ENCODE results near the gene KIF3A.

Gene KIF3A

GRCh38 chr5:132662925-132663770 lies 74.2 kb downstream of the KIF3A start:
- no peaks in the 10 kb centered on the region for H3K9me3 ChIP-seq (ENCODE audit: control insufficient read depth in 1 of 2, low read length in 2 of 2)
- no peaks in the 10 kb centered on the region for H3K36me3 ChIP-seq (ENCODE audit: control insufficient read depth in 1 of 2, insufficient read depth in 2 of 2, low read length in 2 of 2)
- H3K4me1 ChIP-seq (ENCODE audit: control insufficient read depth in 1 of 2, insufficient read depth in 2 of 2, low read length in 2 of 2): peaks cover 27 to 36% of the 10 kb centered on the region in 2 donors
- H3K27me3 ChIP-seq (ENCODE audit: control insufficient read depth in 1 of 2, insufficient read depth in 2 of 2, low read length in 2 of 2): no peaks in the 10 kb centered on the region
- H3K4me3 ChIP-seq (ENCODE audit: low read depth in 1 of 2, low read length in 2 of 2): no peak overlapping the region
- no peak overlapping the region for H3K27ac ChIP-seq (ENCODE audit: low read depth, low read length)
- no peak overlapping the region for H3K9ac ChIP-seq (ENCODE audit: low read depth in 1 of 2, low read length in 2 of 2)

- H3K36me3 ChIP-seq (ENCODE audit: control insufficient read depth in 1 of 2, insufficient read depth in 2 of 2, low read length in 2 of 2): no peaks in the 10 kb centered on the region
- peaks cover 27 to 36% of the 10 kb centered on the region in 2 donors for H3K4me1 ChIP-seq (ENCODE audit: control insufficient read depth in 1 of 2, insufficient read depth in 2 of 2, low read length in 2 of 2)
- no peak overlapping the region for H3K9ac ChIP-seq (ENCODE audit: low read depth in 1 of 2, low read length in 2 of 2)
Observed at GRCh38 chr5:132662004-132662401, 75.3 kb downstream of the KIF3A start.

GRCh38 chr5:132661231-132662003 lies 75.9 kb downstream of the KIF3A start:
- no peaks in the 10 kb centered on the region for H3K36me3 ChIP-seq (ENCODE audit: control insufficient read depth in 1 of 2, insufficient read depth in 2 of 2, low read length in 2 of 2)
- H3K9me3 ChIP-seq (ENCODE audit: control insufficient read depth in 1 of 2, low read length in 2 of 2): no peaks in the 10 kb centered on the region
- H3K27ac ChIP-seq (ENCODE audit: low read depth, low read length): no peak overlapping the region
- no peak overlapping the region for H3K9ac ChIP-seq (ENCODE audit: low read depth in 1 of 2, low read length in 2 of 2)
- H3K4me1 ChIP-seq (ENCODE audit: control insufficient read depth in 1 of 2, insufficient read depth in 2 of 2, low read length in 2 of 2): peaks cover 23 to 35% of the 10 kb centered on the region in 2 donors
- no peak overlapping the region for H3K4me3 ChIP-seq (ENCODE audit: low read depth in 1 of 2, low read length in 2 of 2)
- peaks cover 2 to 4% of the 10 kb centered on the region in 2 donors for H3K27me3 ChIP-seq (ENCODE audit: control insufficient read depth in 1 of 2, insufficient read depth in 2 of 2, low read length in 2 of 2)

More at GRCh38 chr5:132662004-132662401, 75.3 kb downstream of the KIF3A start:
- Histone ChIP-seq H3K27me3 (ENCODE audit: control insufficient read depth in 1 of 2, insufficient read depth in 2 of 2, low read length in 2 of 2) (no peaks in the 10 kb centered on the region), H3K4me3 (ENCODE audit: low read depth in 1 of 2, low read length in 2 of 2) (no peak overlapping the region), H3K9me3 (ENCODE audit: control insufficient read depth in 1 of 2, low read length in 2 of 2) (no peaks in the 10 kb centered on the region), H3K27ac (ENCODE audit: low read depth, low read length) (no peak overlapping the region)

- no peaks in the 10 kb centered on the region for H3K9me3 ChIP-seq (ENCODE audit: control insufficient read depth in 1 of 2, low read length in 2 of 2)
- no peak overlapping the region for H3K4me3 ChIP-seq (ENCODE audit: low read depth in 1 of 2, low read length in 2 of 2)
- H3K9ac ChIP-seq (ENCODE audit: low read depth in 1 of 2, low read length in 2 of 2): no peak overlapping the region
- no peaks in the 10 kb centered on the region for H3K36me3 ChIP-seq (ENCODE audit: control insufficient read depth in 1 of 2, insufficient read depth in 2 of 2, low read length in 2 of 2)
- no peak overlapping the region for H3K27ac ChIP-seq (ENCODE audit: low read depth, low read length)
- H3K4me1 ChIP-seq (ENCODE audit: control insufficient read depth in 1 of 2, insufficient read depth in 2 of 2, low read length in 2 of 2): peaks cover 20 to 33% of the 10 kb centered on the region in 2 donors
- H3K27me3 ChIP-seq (ENCODE audit: control insufficient read depth in 1 of 2, insufficient read depth in 2 of 2, low read length in 2 of 2): peaks cover 7 to 8% of the 10 kb centered on the region in 2 donors
Observed at GRCh38 chr5:132659598-132660493, 77.5 kb downstream of the KIF3A start.

GRCh38 chr5:132658381-132659302 lies 78.7 kb downstream of the KIF3A start:
- Histone ChIP-seq H3K27me3 (ENCODE audit: control insufficient read depth in 1 of 2, insufficient read depth in 2 of 2, low read length in 2 of 2) (peaks cover 7 to 8% of the 10 kb centered on the region in 2 donors), H3K27ac (ENCODE audit: low read depth, low read length) (no peak overlapping the region)

GRCh38 chr5:132657676-132658380 lies 79.5 kb downstream of the KIF3A start, which contains the start of gene IL13:
Gene IL13 (plus strand): TSS chr5:132658173. CDS start chr5:132658187, 14 bp downstream.
- Histone ChIP-seq H3K4me1 (ENCODE audit: control insufficient read depth in 1 of 2, insufficient read depth in 2 of 2, low read length in 2 of 2) (peaks cover under 1 to 13% of the 10 kb centered on the region in 2 donors), H3K4me3 (ENCODE audit: low read depth in 1 of 2, low read length in 2 of 2) (no peak within 1 kb of the TSS), H3K9me3 (ENCODE audit: control insufficient read depth in 1 of 2, low read length in 2 of 2) (no peaks in the 10 kb centered on the region), H3K27ac (ENCODE audit: low read depth, low read length) (no peak within 1 kb of the TSS), H3K27me3 (ENCODE audit: control insufficient read depth in 1 of 2, insufficient read depth in 2 of 2, low read length in 2 of 2) (peaks cover 7 to 8% of the 10 kb centered on the region in 2 donors), H3K9ac (ENCODE audit: low read depth in 1 of 2, low read length in 2 of 2) (no peak within 1 kb of the TSS), H3K36me3 (ENCODE audit: control insufficient read depth in 1 of 2, insufficient read depth in 2 of 2, low read length in 2 of 2) (no peaks in the 10 kb centered on the region)

More at GRCh38 chr5:132658381-132659302, 78.7 kb downstream of the KIF3A start:
- no peaks in the 10 kb centered on the region for H3K9me3 ChIP-seq (ENCODE audit: control insufficient read depth in 1 of 2, low read length in 2 of 2)
- no peaks in the 10 kb centered on the region for H3K36me3 ChIP-seq (ENCODE audit: control insufficient read depth in 1 of 2, insufficient read depth in 2 of 2, low read length in 2 of 2)
- H3K4me3 ChIP-seq (ENCODE audit: low read depth in 1 of 2, low read length in 2 of 2): no peak overlapping the region
- H3K9ac ChIP-seq (ENCODE audit: low read depth in 1 of 2, low read length in 2 of 2): no peak overlapping the region
- H3K4me1 ChIP-seq (ENCODE audit: control insufficient read depth in 1 of 2, insufficient read depth in 2 of 2, low read length in 2 of 2): peaks cover 8 to 21% of the 10 kb centered on the region in 2 donors

- Histone ChIP-seq H3K27ac (ENCODE audit: low read depth, low read length) (no peak overlapping the region), H3K4me3 (ENCODE audit: low read depth in 1 of 2, low read length in 2 of 2) (peak overlapping the region in 1 of 2 donors; percentile 43), H3K9me3 (ENCODE audit: control insufficient read depth in 1 of 2, low read length in 2 of 2) (no peaks in the 10 kb centered on the region), H3K9ac (ENCODE audit: low read depth in 1 of 2, low read length in 2 of 2) (no peak overlapping the region), H3K36me3 (ENCODE audit: control insufficient read depth in 1 of 2, insufficient read depth in 2 of 2, low read length in 2 of 2) (no peaks in the 10 kb centered on the region), H3K27me3 (ENCODE audit: control insufficient read depth in 1 of 2, insufficient read depth in 2 of 2, low read length in 2 of 2) (peaks cover 7 to 8% of the 10 kb centered on the region in 2 donors), H3K4me1 (ENCODE audit: control insufficient read depth in 1 of 2, insufficient read depth in 2 of 2, low read length in 2 of 2) (peaks cover 0 to 9% of the 10 kb centered on the region in 2 donors)
Observed at GRCh38 chr5:132656774-132657355, 80.5 kb downstream of the KIF3A start.

GRCh38 chr5:132655821-132656773 lies 81.2 kb downstream of the KIF3A start:
- H3K27ac ChIP-seq (ENCODE audit: low read depth, low read length): no peak overlapping the region
- no peaks in the 10 kb centered on the region for H3K36me3 ChIP-seq (ENCODE audit: control insufficient read depth in 1 of 2, insufficient read depth in 2 of 2, low read length in 2 of 2)
- H3K9ac ChIP-seq (ENCODE audit: low read depth in 1 of 2, low read length in 2 of 2): no peak overlapping the region
- H3K4me3 ChIP-seq (ENCODE audit: low read depth in 1 of 2, low read length in 2 of 2): peak overlapping the region; percentile 43
- H3K27me3 ChIP-seq (ENCODE audit: control insufficient read depth in 1 of 2, insufficient read depth in 2 of 2, low read length in 2 of 2): peaks cover 7 to 8% of the 10 kb centered on the region in 2 donors
- no peaks in the 10 kb centered on the region for H3K9me3 ChIP-seq (ENCODE audit: control insufficient read depth in 1 of 2, low read length in 2 of 2)
- H3K4me1 ChIP-seq (ENCODE audit: control insufficient read depth in 1 of 2, insufficient read depth in 2 of 2, low read length in 2 of 2): peaks cover 0 to 9% of the 10 kb centered on the region in 2 donors
